NCI-H345 treated with DMSO at 0.1 percent for 48 hours (cell line): ENCODE results near the gene XYLT1.

ENCODE experiments used
- DNase-seq: peaks from one replicate; lab custom pipeline; 2025; ENCODE audit not compliant: unreplicated experiment; lab: John Stamatoyannopoulos, UW

The XYLT1 gene

GRCh38 chr16:17070882-17071592 lies 399.7 kb downstream of the XYLT1 start:
- no peak for DNase-seq

DNA sequence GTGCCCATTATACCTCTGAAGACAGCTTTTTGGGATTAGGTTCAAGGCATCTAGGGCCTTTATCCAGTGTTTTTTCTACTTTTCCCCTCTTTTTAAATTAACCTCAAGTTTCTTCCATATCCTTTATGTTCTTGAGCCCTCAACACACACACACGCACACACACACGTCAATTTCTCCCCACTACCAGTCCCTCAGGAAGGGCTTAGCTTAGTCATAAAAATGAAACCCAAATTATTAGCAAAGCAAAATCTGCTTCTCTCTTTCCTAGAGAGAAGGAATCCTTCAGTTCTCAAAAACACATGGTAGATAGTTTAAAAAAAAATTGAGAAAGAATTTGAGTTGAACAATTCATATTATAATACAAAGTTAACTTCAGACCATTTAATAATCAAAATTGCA lies 401.1 kb downstream of the XYLT1 start:
- no peak for DNase-seq

DNA sequence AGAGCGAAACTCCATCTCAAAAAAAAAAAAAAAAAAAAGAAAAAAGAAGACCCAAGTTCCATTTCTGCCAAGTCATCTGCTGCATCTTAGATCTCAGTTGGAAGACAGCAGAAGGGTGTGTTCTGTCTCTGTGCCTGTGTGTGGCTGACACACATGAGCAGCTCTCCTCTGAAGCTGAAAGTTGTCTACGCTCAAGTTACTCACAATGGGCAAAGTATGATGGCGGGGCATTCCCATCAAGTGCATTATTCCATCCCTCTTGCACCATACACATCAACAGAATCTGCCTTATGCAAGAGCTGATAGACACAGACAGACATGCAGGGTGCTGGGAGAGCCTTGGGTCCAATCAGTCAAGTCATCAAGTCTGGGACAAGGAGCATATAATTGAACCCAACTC lies 402.2 kb downstream of the XYLT1 start:
- DNase-seq = no peak

DNA sequence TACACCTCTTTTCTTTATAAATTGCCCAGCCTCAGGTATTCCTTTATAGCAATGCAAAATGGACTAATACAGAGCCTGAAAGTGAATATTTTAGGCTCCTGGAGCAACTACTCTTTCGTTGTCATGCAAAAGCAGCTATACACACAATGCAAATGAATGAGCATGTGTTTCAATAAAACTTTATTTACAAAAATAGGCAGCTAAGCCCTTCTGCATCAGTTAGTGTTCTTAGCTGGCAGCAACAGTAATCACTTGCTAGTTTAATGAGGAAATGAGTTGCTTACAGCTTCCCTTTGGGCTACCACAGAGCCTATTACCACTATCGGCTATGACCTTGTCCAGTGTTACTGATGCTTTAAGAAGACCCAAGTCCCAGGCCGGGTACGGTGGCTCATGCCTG lies 402.9 kb downstream of the XYLT1 start:
- no peak for DNase-seq

- peak; percentile 58 for DNase-seq
These were observed 407.3 kb downstream of the XYLT1 start for GRCh38 chr16:17063201-17064139.

DNA sequence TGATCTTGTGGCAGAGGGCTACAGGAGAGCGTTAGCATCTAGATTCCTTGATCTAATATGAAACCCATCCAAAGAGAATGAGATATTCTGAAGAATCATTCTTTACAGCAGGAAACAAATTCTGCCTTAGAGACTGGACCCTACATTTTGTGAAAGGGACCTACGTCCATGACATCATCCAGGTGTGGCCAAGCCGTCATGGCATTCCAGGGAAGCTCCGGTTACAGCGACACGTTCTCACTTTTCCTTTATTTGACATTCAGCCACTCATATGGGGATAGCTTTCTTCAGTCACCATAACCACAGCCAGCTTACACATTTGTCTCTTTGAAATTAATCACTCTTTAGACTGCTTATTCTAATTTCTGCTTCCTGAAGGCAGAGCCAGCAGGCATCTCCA lies 408.1 kb downstream of the XYLT1 start:
- no peak for DNase-seq

- no peak for DNase-seq
These were observed 409.4 kb downstream of the XYLT1 start for GRCh38 chr16:17061326-17061725.

DNA sequence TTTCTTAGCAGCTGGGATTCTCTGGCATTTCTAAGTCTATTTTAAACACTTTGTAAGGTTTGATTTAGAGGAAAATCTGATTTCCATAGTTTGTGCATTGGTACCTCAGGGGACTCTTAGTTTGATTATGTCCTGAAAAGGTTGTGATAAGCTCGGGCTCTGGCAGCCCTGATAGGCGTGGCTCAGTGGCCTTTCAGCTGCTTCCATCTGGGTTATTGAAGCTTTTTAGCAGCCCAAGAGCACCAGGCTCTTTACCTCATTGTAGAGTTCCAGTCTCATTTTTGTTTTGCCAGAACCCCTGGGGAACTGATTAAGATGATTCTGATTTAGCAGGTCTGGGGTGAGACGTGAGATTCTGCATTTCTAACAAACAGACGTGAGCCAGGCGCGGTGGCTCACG lies 412.3 kb downstream of the XYLT1 start:
- no peak for DNase-seq

DNA sequence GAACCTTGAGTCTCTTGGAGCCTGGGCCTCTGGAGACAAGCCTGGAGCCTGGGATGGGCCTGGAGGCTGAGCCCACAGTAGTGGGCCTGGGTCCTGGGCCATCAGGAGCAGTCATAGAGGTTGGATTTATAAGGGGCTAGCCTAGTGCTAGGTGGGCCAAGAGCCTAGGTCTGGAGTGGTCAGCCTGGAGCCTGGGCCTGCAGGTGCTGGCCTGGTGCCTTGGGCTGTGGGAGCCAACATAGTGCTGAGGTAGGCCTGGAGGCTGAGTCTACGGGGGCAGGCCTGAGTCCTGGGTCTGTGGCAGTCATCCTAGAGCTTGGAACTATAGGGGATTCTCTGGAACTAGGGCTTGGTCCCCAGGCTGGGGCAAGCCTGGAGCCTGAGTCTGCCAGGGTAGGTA lies 414.1 kb downstream of the XYLT1 start:
- no peak for DNase-seq

- DNase-seq = no peak
These were observed 417.1 kb downstream of the XYLT1 start for GRCh38 chr16:17053536-17054160.
